Naive B cell (primary cell): ENCODE data around the gene STAT5B. TPM values are rescaled to one million over a fixed set of nuclear protein-coding genes. Genes with fewer than 3 reads are reported as not detected.

Source experiments
- ATAC-seq, 2 donors: fragments of 150-1000 bp; cut with Tn5 transposase; 2 replicates each; pipeline ENCODE4 v1.10.0; 2021; ENCODE audit warnings: low read depth in 2 of 2, mild to moderate bottlenecking in 2 of 2, moderate library complexity in 2 of 2
- DNase-seq: peaks from one replicate; pipeline ENCODE4 v3.0.0; 2022
- H3K27ac Mint-ChIP-seq, 6 donors: one replicate each; pipeline ENCODE4 v1.8.0; 2020 to 2022; ENCODE audit warnings: mild to moderate bottlenecking in 6 of 6, mixed read lengths in 6 of 6, moderate library complexity in 5 of 6, inconsistent platforms in 2 of 6
- H3K27me3 Mint-ChIP-seq, 3 donors: one replicate each; pipeline ENCODE4 v1.8.0; 2021 to 2022; ENCODE audit warnings: mixed read lengths in 3 of 3, mild to moderate bottlenecking in 1 of 3
- H3K36me3 Mint-ChIP-seq, 2 donors: one replicate each; pipeline ENCODE4 v1.8.0; 2020 to 2022; ENCODE audit warnings: mixed read lengths in 2 of 2, inconsistent platforms in 1 of 2, mild to moderate bottlenecking in 1 of 2
- H3K4me1 Mint-ChIP-seq, 3 donors: one replicate each; pipeline ENCODE4 v1.8.0; 2020 to 2022; ENCODE audit warnings: mixed read lengths in 3 of 3, inconsistent platforms in 1 of 3, mild to moderate bottlenecking in 1 of 3, moderate library complexity in 1 of 3
- H3K4me3 Mint-ChIP-seq, 8 donors: one replicate each; pipeline ENCODE4 v1.8.0; 2020 to 2022; ENCODE audit warnings: mild to moderate bottlenecking in 8 of 8, mixed read lengths in 8 of 8, moderate library complexity in 8 of 8, inconsistent platforms in 2 of 8
- H3K9me3 Mint-ChIP-seq, 7 donors: one replicate each; pipeline ENCODE4 v1.8.0; 2020 to 2022; ENCODE audit warnings: mixed read lengths in 7 of 7, mild to moderate bottlenecking in 5 of 7, inconsistent platforms in 2 of 7, moderate library complexity in 1 of 7
- polyA plus RNA-seq, 6 donors: library from polyadenylated mRNA; unstranded; fragments of 300-500 nt; fragmentation: Illumina TruSeq; gene quantifications; one replicate each; pipeline ENCODE4 v1.2.3, GENCODE V29; 2021; ENCODE audit warnings: low read depth in 6 of 6

STAT5B gene
- polyA plus RNA-seq, 6 donors from 2014 or later = 22.8 to 52.6 (median 42.6) TPM

DNA sequence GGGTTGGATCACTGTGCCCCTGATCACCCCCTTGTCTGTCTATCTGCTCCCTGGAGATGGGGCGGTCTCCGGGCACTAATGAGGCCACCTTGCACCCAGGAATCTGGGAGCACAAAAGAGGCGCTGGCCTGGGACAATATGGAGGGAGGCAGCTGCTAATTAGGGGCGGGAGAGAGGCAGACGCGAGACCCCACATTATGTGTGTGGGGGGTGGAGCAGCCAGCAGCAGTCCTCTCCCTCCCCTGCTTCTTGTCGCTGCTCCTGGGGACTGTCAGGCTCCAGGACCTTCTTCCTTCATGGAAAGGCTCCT is 90.6 kb downstream of the STAT5B start:
- ATAC-seq = no peak
- Mint-ChIP-seq H3K9me3 (peaks cover 0 to 1% (median 0%) of the 10 kb centered on the region in 7 donors), H3K27me3 (no peaks in the 10 kb centered on the region), H3K36me3 (no peaks in the 10 kb centered on the region), H3K4me3 (peak overlapping the region in 4 of 8 donors; percentile 87 to 96 (median 89)), H3K27ac (peak overlapping the region in 2 of 6 donors; percentile 29 to 39), H3K4me1 (peaks cover 36 to 46% (median 39%) of the 10 kb centered on the region in 3 donors)
- no peak for DNase-seq

DNA sequence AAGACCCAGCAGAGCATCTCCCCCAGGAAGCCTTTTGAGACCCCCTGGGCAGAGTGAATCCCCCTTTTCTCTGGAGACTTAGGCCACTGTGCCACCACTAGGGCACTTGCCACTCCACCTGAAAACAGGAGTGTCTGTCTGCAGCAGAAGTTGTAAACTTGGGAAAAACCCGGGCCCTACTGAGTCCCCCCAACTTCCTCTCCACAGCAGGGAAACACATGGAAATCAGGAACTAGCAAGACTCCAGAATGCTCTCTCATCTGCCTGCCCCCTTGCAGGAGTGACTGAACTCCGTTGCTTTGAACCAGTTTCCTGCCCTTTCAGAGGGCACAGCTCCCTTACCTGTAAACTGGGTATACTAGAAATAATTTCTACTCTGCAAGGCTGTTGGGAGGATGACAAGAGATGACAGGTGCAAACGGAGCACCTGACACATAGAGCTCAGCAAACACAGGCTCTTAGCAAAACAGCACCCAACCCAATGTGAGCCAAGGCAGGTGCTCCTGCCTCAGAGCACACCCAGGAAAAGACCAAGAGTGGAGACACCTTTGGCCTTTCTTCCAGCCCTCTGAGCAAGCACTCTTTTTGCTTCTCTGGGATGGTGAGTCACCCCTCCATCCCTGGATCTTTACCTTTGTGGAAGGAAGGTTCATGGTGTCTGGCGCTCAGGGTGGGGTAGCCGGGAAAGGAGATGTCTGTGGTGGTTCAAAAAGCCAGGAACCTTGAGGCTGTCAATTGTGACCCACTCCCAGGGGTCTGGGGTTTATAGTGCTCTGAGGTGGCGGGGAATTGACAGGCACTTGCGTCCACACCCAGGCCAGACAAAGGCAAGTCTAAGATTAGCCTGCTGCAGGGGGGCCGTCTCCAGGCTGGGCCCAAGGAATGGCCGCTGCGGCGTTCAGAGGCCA is 91.2 kb downstream of the STAT5B start, which contains the start of gene HCRT:
HCRT (minus strand) TSS at position 740 of the 908 bp plus-strand sequence; CDS start at position 653, 87 bp downstream.
- DNase-seq = no peak
- Mint-ChIP-seq H3K36me3 (no peaks in the 10 kb centered on the region), H3K27ac (peak within 1 kb of the TSS; percentile 58 to 95 (median 94)), H3K27me3 (no peaks in the 10 kb centered on the region), H3K9me3 (no peaks in the 10 kb centered on the region), H3K4me1 (peaks cover 38 to 48% (median 42%) of the 10 kb centered on the region in 3 donors), H3K4me3 (peak within 1 kb of the TSS; percentile 82 to 96 (median 89))
- ATAC-seq = no peak

DNA sequence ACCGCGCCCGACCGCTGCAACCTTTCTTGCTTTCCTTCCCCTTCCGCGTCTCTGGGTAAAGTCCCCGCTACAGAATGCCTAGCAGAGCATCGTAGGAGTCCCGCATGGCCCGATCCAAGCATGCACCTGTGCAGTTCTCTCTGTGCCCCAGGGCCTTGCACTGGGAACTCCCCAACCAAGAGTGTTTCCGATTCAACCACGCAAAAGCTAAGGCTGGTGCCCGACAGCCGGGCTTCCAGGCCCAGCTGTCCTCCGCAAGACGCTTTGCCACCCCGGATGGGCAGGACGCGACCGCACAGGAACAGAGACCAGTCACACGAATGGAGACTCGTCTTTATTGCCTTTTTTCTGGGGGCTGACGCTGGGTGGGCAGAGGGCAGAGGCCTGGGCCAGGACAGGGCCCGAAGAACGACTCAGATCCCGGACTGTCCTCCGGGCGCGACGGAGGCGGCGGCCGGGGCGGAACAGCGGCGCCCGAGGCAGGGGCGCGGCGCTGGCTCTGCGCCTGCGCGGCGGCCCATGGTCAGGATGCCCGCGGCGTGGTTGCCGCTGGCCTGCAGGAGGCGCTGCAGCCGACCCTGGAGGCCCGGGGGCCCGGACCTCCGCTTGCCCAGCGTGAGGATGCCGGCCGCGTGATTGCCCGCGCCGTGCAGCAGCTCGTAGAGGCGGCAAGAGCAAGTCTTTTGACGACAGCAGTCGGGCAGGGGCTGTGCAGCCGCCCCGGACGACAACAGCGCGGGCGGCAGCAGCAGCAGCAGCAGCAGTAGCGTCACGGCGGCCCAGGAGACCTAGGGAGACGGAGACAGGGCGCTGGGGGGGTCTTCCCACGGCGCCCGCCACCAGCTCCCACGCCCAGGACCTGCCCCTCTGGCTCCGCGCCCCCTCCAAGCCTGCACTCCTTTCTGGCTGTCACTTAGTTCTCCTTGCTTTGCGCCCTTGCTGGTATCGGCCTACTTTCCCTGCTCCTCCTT is 92.2 kb downstream of the STAT5B start:
- peak; percentile 77 to 79 for ATAC-seq
- Mint-ChIP-seq H3K27ac (peak overlapping the region; percentile 94 to 99 (median 98)), H3K4me3 (peak overlapping the region; percentile 87 to 96 (median 91)), H3K27me3 (no peaks in the 10 kb centered on the region), H3K4me1 (peaks cover 45 to 55% (median 47%) of the 10 kb centered on the region in 3 donors), H3K9me3 (no peaks in the 10 kb centered on the region), H3K36me3 (no peaks in the 10 kb centered on the region)
- peak; percentile 79 for DNase-seq

DNA sequence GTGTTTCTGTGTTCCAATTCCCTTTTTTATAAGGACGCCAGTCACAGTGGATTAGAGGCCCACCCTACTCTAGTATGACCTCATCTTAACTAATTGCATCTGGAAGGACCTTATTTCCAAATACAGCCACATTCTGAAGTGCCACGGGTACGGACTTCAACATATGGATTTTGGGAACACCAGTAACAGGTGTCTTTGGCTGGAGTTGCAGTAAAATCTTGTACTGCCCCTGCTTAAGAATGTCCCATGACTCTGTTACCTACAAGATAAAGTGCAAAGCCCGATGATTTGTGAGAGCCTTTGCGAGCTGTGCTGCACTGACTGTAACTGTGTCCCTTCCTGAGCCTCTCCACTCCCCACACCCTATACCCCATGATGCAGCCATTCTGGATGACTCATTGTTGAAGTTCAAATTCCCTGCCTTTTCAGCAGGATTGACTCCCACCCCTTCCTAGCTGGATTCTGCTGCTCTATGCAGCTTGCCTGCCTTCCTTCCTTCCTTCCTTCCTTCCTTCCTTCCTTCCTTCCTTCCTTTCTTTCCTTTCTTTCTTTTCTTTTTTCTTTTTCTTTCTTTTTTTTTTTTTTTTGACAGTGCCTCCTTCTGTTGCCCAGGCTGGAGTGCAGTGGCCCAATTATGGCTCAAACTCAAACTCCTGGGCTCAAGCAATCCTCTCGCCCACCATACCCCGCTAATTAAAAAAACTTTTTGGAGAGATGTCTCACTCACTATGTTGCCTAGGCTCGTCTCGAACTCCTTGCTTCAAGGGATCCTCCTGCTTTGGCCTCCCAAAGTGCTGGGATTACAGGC is 93.1 kb downstream of the STAT5B start:
- peak overlapping the region; percentile 87 to 96 (median 91) for H3K4me3 Mint-ChIP-seq
- DNase-seq (no peak), ATAC-seq (no peak)
- no peaks in the 10 kb centered on the region for H3K27me3 Mint-ChIP-seq
- H3K9me3 Mint-ChIP-seq = no peaks in the 10 kb centered on the region
- H3K4me1 Mint-ChIP-seq = peaks cover 45 to 59% (median 49%) of the 10 kb centered on the region in 3 donors
- H3K27ac Mint-ChIP-seq = peak overlapping the region; percentile 94 to 99 (median 98)
- H3K36me3 Mint-ChIP-seq = no peaks in the 10 kb centered on the region

DNA sequence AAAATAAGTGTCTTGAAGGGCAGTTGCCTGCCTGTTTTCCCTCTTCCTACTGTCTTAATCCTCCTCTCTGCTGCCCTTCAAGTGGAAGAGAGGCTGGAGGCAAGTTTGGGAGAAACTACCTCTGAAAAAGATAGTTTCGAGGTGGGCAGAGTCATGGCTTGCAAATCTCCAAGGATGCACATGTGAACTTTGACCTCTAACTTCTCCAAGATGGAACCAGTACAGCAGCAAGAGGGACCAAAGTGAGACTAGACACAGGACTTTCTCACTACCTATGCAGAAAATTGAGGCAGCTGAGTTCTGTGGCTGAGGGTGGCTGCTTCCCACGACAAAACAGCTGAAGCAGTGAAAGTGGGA is 94.4 kb downstream of the STAT5B start:
- DNase-seq = no peak
- Mint-ChIP-seq H3K9me3 (no peaks in the 10 kb centered on the region), H3K4me3 (peak overlapping the region; percentile 69 to 87 (median 78)), H3K27ac (peak overlapping the region in 4 of 6 donors; percentile 32 to 58 (median 42)), H3K4me1 (peaks cover 50 to 64% (median 55%) of the 10 kb centered on the region in 3 donors), H3K36me3 (no peaks in the 10 kb centered on the region), H3K27me3 (peaks cover 0 to 7% (median 0%) of the 10 kb centered on the region in 3 donors)
- ATAC-seq = no peak

DNA sequence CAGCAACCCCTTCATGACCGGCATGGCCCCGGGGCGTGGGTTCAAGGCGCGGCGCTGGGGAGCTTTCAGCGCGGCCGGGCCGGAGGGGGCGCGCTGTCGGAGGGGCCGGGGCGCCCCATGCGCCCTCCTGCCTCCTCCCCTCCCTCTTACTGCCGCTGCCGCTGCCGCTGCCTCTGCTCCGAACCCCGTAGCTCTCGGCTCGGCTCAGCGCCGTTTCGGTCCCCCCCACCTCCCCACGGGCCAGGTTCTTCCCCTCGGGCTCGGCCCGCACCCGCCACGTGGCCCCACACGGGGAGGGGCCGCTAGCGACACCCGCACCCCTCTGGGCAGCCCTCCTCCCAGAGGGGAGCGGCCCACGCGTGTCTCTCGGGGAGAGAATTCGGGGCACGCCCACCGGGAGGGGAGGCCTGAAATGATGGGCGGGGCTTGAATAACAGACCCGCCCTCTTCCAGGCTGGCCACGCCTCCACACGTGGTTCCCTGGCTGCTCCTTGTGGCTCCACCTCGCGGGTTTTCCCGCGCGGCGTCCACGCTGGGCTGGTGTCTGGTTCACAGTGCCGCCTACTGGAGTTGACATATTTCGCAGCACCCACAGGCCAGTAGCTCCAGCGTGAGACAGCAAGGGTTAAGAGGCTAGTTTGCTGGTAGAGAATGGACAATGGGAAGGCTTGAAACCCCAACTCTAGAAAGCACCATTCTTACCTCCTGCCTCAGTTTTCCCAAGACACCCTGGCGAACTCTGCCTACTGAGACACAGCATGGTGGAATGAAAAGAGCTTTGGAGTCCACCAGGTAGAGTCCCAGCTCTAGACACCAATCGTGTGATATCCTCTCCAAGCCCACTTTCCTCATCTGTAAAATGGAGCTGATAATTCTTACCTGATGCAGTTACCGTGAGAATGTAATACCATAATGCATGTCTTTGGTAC is 95.0 kb downstream of the STAT5B start, which contains the start of gene KCNH4:
KCNH4 (minus strand) TSS at position 221 of the 929 bp plus-strand sequence; CDS start at position 24, 197 bp downstream.
- no peaks in the 10 kb centered on the region for H3K36me3 Mint-ChIP-seq
- H3K9me3 Mint-ChIP-seq = no peaks in the 10 kb centered on the region
- H3K4me3 Mint-ChIP-seq = peak within 1 kb of the TSS; percentile 69 to 87 (median 82)
- H3K27ac Mint-ChIP-seq = peak within 1 kb of the TSS in 5 of 6 donors; percentile 32 to 82 (median 58)
- peaks cover 50 to 64% (median 55%) of the 10 kb centered on the region in 3 donors for H3K4me1 Mint-ChIP-seq
- DNase-seq (peak; percentile 83), ATAC-seq (peak; percentile 44 to 56)
- peaks cover 0 to 8% (median 0%) of the 10 kb centered on the region in 3 donors for H3K27me3 Mint-ChIP-seq

DNA sequence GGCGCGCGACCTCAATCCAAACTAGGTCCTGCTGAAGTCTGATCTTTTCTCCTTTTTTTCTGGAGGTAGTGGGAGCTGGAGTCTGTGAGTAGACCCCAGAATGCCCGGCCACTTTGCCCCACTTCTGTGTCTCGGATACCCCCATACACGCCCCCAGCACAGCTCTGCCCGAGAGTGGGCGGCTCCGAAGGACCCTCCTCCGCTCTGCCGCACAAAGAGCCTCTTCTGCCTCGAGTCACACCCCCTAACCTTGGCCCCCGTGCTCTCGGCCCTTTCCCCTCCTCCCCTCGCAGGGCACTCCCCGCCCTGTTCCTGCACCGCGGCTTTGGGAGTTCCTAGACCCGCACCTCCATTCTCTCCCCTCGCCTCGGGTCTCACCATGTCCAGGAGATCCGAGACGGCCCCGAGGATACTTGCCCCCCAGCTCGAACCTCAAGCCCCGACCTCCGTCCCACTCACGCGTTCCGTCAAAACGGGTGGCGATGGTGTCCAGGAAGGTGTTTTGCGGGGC is 95.7 kb downstream of the STAT5B start:
- no peaks in the 10 kb centered on the region for H3K9me3 Mint-ChIP-seq
- no peak overlapping the region for H3K27ac Mint-ChIP-seq
- peaks cover 50 to 62% (median 55%) of the 10 kb centered on the region in 3 donors for H3K4me1 Mint-ChIP-seq
- H3K4me3 Mint-ChIP-seq = peak overlapping the region; percentile 52 to 84 (median 75)
- DNase-seq (no peak), ATAC-seq (no peak)
- H3K36me3 Mint-ChIP-seq = peaks cover 0 to 3% of the 10 kb centered on the region in 2 donors
- H3K27me3 Mint-ChIP-seq = peaks cover 0 to 13% (median 0%) of the 10 kb centered on the region in 3 donors

DNA sequence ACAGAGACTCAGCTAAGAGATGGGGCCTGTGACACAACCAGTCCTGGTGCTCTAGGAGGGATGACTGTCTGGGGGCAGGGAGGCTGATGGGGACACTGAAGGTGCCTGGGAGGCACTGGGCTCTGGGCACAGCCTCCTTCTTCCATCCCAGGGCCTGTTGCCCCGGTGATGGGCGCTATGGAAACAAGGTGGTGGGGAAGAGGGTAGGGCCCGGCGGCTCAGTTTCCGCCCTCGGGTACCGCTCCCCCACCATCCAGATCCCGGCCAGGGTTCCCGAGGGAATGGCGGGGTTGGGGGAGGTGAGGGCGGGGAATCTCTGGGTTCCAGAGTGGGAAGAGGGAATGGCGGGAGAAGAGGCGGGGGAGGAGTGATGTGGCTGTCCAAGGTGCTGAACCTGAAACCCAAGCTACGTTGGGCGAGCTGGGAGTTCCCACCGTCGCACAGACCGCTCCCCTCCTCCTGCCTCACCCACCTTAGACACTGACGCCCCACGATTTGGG is 96.2 kb downstream of the STAT5B start:
- H3K9me3 Mint-ChIP-seq = no peaks in the 10 kb centered on the region
- H3K4me1 Mint-ChIP-seq = peaks cover 51 to 58% (median 55%) of the 10 kb centered on the region in 3 donors
- DNase-seq (no peak), ATAC-seq (no peak)
- peak overlapping the region in 2 of 6 donors; percentile 59 to 82 for H3K27ac Mint-ChIP-seq
- H3K4me3 Mint-ChIP-seq = peak overlapping the region; percentile 52 to 84 (median 78)
- H3K27me3 Mint-ChIP-seq = peaks cover 0 to 13% (median 0%) of the 10 kb centered on the region in 3 donors
- peaks cover 0 to 8% of the 10 kb centered on the region in 2 donors for H3K36me3 Mint-ChIP-seq

DNA sequence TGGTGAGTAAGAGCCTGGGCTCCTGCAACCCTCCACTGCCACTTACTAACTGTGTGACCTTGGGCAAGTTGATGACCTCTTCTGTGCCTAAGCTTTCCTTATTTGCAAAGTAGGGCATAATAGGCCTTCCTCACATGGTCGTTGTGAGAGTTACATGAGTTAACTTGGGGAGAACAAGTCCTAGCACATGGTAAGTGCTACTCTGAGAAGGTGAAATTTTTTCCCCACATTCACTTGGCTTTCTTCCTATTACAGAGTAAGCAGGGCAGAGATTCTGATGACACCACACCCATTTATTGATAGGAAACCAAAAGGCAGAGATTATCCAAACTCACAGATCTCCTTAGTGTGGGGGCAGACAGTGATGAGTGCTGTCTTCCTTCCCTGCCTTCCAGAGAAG is 96.9 kb downstream of the STAT5B start:
- DNase-seq (no peak), ATAC-seq (no peak)
- Mint-ChIP-seq H3K27me3 (peaks cover 0 to 13% (median 0%) of the 10 kb centered on the region in 3 donors), H3K4me3 (peak overlapping the region in 6 of 8 donors; percentile 37 to 83 (median 78)), H3K9me3 (no peaks in the 10 kb centered on the region), H3K4me1 (peaks cover 48 to 53% (median 48%) of the 10 kb centered on the region in 3 donors), H3K36me3 (peaks cover 0 to 8% of the 10 kb centered on the region in 2 donors), H3K27ac (peak overlapping the region in 1 of 6 donors; percentile 82)

DNA sequence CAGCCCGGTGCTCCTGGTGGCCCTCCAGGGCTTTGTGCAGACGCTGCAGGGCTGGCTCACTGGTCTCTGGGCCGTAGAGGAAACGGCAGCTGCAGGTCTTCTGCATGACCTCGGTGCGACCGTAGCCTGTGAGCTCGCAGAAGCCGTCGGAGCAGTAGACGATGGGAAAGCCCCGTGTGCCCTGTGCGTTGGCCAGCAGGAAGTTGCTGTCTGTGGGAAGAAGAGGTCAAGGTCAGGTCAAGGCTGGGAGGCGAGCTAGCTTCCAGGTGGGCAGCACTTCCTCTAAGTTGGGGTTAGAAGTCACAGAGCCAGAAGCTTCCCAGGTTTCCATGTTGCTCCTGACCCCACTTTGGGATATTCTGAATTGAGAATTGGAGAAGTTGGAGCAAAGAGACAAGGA is 97.4 kb downstream of the STAT5B start:
- peak in 1 of 2 donors; percentile 27 for ATAC-seq

DNA sequence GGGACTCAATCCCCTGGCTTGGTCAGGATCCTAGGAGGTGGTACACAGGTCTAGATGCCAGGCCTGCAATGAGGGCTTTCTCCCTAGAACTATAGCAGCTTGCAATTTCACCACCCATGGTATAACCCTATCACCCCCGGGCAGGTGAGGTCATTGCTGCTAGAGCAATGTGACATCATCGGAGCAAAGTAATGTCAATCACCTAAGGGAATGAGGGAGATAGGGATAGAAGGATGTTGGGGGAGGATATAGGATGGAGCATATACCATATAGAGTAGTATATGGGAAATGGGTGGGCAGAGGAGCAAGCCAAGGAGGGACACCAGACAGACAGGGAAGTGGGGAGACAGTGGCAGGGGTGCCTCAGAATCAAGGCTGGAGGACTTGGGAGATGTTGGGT is 98.5 kb downstream of the STAT5B start:
- no peaks in the 10 kb centered on the region for H3K9me3 Mint-ChIP-seq
- H3K4me1 Mint-ChIP-seq = peaks cover 37 to 41% (median 37%) of the 10 kb centered on the region in 3 donors
- DNase-seq (no peak), ATAC-seq (no peak)
- peak overlapping the region in 3 of 8 donors; percentile 4 to 51 (median 30) for H3K4me3 Mint-ChIP-seq
- peak overlapping the region in 2 of 6 donors; percentile 6 to 45 for H3K27ac Mint-ChIP-seq
- H3K27me3 Mint-ChIP-seq = peaks cover 0 to 13% (median 0%) of the 10 kb centered on the region in 3 donors
- H3K36me3 Mint-ChIP-seq = peaks cover 0 to 8% of the 10 kb centered on the region in 2 donors

More for the DNA sequence above, 97.4 kb downstream of the STAT5B start:
- peak overlapping the region in 3 of 6 donors; percentile 82 to 95 (median 86) for H3K27ac Mint-ChIP-seq
- H3K9me3 Mint-ChIP-seq = no peaks in the 10 kb centered on the region
- peaks cover 46 to 52% (median 46%) of the 10 kb centered on the region in 3 donors for H3K4me1 Mint-ChIP-seq
- DNase-seq = no peak
- H3K27me3 Mint-ChIP-seq = peaks cover 0 to 13% (median 0%) of the 10 kb centered on the region in 3 donors
- H3K36me3 Mint-ChIP-seq = peaks cover 0 to 8% of the 10 kb centered on the region in 2 donors
- H3K4me3 Mint-ChIP-seq = peak overlapping the region in 6 of 8 donors; percentile 47 to 83 (median 66)
